ENCODE data around the gene TIMM10B.

- no peak for TF ChIP-seq POLR2A (IDR thresholded peaks at IDR 0.05)
- no peak for TF ChIP-seq CTCF (IDR thresholded peaks at IDR 0.05 in 8 of 11, conservative IDR thresholded peaks at IDR 0.05 in 3 of 11)
These were observed 45.3 kb downstream of the TIMM10B start for GRCh38 chr11:6526411-6527135.

Data from spleen (tissue), 7 donors.